H9 (cell line): ENCODE measurements around the gene YLPM1. TPM values are rescaled to one million over a fixed set of nuclear protein-coding genes. Genes with fewer than 3 reads are reported as not detected.

ENCODE experiments used
- DNase-seq: peaks from one replicate; pipeline ENCODE4 v3.0.0-alpha.2; 2017
- H2AFZ ChIP-seq: one replicate; pipeline ENCODE4 v1.6.1; 2013; ENCODE audit warnings: mild to moderate bottlenecking, low read length, control low read depth, moderate library complexity
- H2AK5ac ChIP-seq: 2 replicates; pipeline ENCODE4 v1.6.1; 2013; ENCODE audit warnings: low read length, control low read depth, mixed read lengths; ENCODE audit not compliant: insufficient read length
- H2BK120ac ChIP-seq: one replicate; pipeline ENCODE4 v1.6.1; 2013; ENCODE audit warnings: low read depth, mild to moderate bottlenecking, low read length, control low read depth, inconsistent platforms; ENCODE audit not compliant: poor library complexity, severe bottlenecking
- H2BK12ac ChIP-seq: 2 replicates; pipeline ENCODE4 v1.6.1; 2013; ENCODE audit warnings: low read length, control low read depth, mixed read lengths, low read depth; ENCODE audit not compliant: insufficient read length
- H2BK15ac ChIP-seq: 2 replicates; pipeline ENCODE4 v1.6.1; 2013; ENCODE audit warnings: low read depth, low read length, control low read depth
- H2BK20ac ChIP-seq: one replicate; pipeline ENCODE4 v1.6.1; 2013; ENCODE audit warnings: low read depth, mild to moderate bottlenecking, low read length, control low read depth, inconsistent platforms; ENCODE audit not compliant: poor library complexity, severe bottlenecking
- H2BK5ac ChIP-seq: 2 replicates; pipeline ENCODE4 v1.6.1; 2013; ENCODE audit warnings: low read length, control low read depth, mixed read lengths; ENCODE audit not compliant: insufficient read length
- H3K14ac ChIP-seq: 2 replicates; pipeline ENCODE4 v1.6.1; 2013; ENCODE audit warnings: low read length, control low read depth; ENCODE audit not compliant: insufficient read depth
- H3K18ac ChIP-seq: 2 replicates; pipeline ENCODE4 v1.6.1; 2013; ENCODE audit warnings: low read depth, mild to moderate bottlenecking, mixed read lengths, low read length, control low read depth; ENCODE audit not compliant: insufficient read length
- H3K23ac ChIP-seq: 2 replicates; pipeline ENCODE4 v1.6.1; 2013; ENCODE audit warnings: low read length, control low read depth, mixed read lengths, low read depth; ENCODE audit not compliant: insufficient read length
- H3K23me2 ChIP-seq: 2 replicates; pipeline ENCODE4 v1.6.1; 2013; ENCODE audit warnings: low read depth, mild to moderate bottlenecking, mixed read lengths, low read length, control low read depth; ENCODE audit not compliant: insufficient read length, poor library complexity, severe bottlenecking
- H3K27ac ChIP-seq: 2 replicates; pipeline ENCODE4 v1.5.1; 2013; ENCODE audit warnings: low read length, control low read depth, mixed read lengths, low read depth; ENCODE audit not compliant: insufficient read length
- H3K27me3 ChIP-seq: 2 replicates; pipeline ENCODE4 v1.6.1; 2013; ENCODE audit warnings: low read length, control low read depth, inconsistent platforms; ENCODE audit not compliant: insufficient read depth
- H3K4ac ChIP-seq: 2 replicates; pipeline ENCODE4 v1.6.1; 2013; ENCODE audit warnings: low read depth, mild to moderate bottlenecking, control low read depth, inconsistent platforms, low read length, moderate library complexity
- H3K4me1 ChIP-seq: 2 replicates; pipeline ENCODE4 v1.6.1; 2013; ENCODE audit warnings: low read length, control low read depth, inconsistent platforms; ENCODE audit not compliant: insufficient read depth
- H3K4me2 ChIP-seq: 2 replicates; pipeline ENCODE4 v1.6.1; 2013; ENCODE audit warnings: low read length, control low read depth, mixed read lengths; ENCODE audit not compliant: insufficient read length, insufficient read depth
- H3K56ac ChIP-seq: 2 replicates; pipeline ENCODE4 v1.6.1; 2013; ENCODE audit warnings: low read depth, mild to moderate bottlenecking, mixed read lengths, low read length, control low read depth; ENCODE audit not compliant: insufficient read length
- H3K79me1 ChIP-seq: 2 replicates; pipeline ENCODE4 v1.6.1; 2013; ENCODE audit warnings: low read depth, mild to moderate bottlenecking, moderate library complexity, low read length, control low read depth, inconsistent platforms; ENCODE audit not compliant: insufficient read depth, poor library complexity, severe bottlenecking
- H3K79me2 ChIP-seq: 2 replicates; pipeline ENCODE4 v1.6.1; 2013; ENCODE audit warnings: low read length, control low read depth, inconsistent platforms; ENCODE audit not compliant: insufficient read depth
- H3K9ac ChIP-seq: 2 replicates; pipeline ENCODE4 v1.6.1; 2013; ENCODE audit warnings: low read length, control low read depth, mixed read lengths; ENCODE audit not compliant: insufficient read length; ENCODE audit errors: extremely low read depth
- H3K9me3 ChIP-seq: one replicate; pipeline ENCODE4 v1.6.1; 2013; ENCODE audit warnings: low read depth, low read length, inconsistent platforms; ENCODE audit not compliant: control insufficient read depth
- H3T11ph ChIP-seq: one replicate; pipeline ENCODE4 v1.6.1; 2013; ENCODE audit warnings: mild to moderate bottlenecking, low read length, control low read depth, inconsistent platforms
- H4K20me1 ChIP-seq: one replicate; pipeline ENCODE4 v1.6.1; 2013; ENCODE audit not compliant: control insufficient read depth, insufficient read length, insufficient read depth
- H4K5ac ChIP-seq: 2 replicates; pipeline ENCODE4 v1.6.1; 2013; ENCODE audit warnings: low read depth, mild to moderate bottlenecking, mixed read lengths, low read length, control low read depth; ENCODE audit not compliant: insufficient read length
- H4K8ac ChIP-seq: replicated peaks from 2 replicates; pipeline ENCODE4 v1.6.1; 2013; ENCODE audit warnings: low read length, control low read depth, mixed read lengths, low read depth; ENCODE audit not compliant: insufficient read length
- H4K91ac ChIP-seq: 2 replicates; pipeline ENCODE4 v1.6.1; 2013; ENCODE audit warnings: low read depth, mild to moderate bottlenecking, moderate library complexity, mixed read lengths, low read length, control low read depth; ENCODE audit not compliant: insufficient read length
- H3K27ac Mint-ChIP-seq, 3 experiments: 2 replicates in 2 of 3; 3 replicates in 1 of 3; pipeline ENCODE4 v1.8.0; 2020 to 2021; ENCODE audit warnings: mixed read lengths in 3 of 3, mild to moderate bottlenecking in 1 of 3, moderate library complexity in 1 of 3
- H3K27me3 Mint-ChIP-seq: 2 replicates; pipeline ENCODE4 v1.8.0; 2021; ENCODE audit warnings: low read depth, mild to moderate bottlenecking, moderate library complexity, mixed read lengths
- H3K36me3 Mint-ChIP-seq, 3 experiments: 2 replicates in 2 of 3; 3 replicates in 1 of 3; pipeline ENCODE4 v1.8.0; 2020 to 2021; ENCODE audit warnings: low read depth in 3 of 3, mixed read lengths in 3 of 3; ENCODE audit not compliant: insufficient read depth in 1 of 3
- H3K4me1 Mint-ChIP-seq, 2 experiments: 2 replicates each; pipeline ENCODE4 v1.8.0; 2020; ENCODE audit warnings: mixed read lengths in 2 of 2
- H3K4me3 Mint-ChIP-seq, 2 experiments: 2 replicates in 1 of 2; 3 replicates in 1 of 2; pipeline ENCODE4 v1.8.0; 2020 to 2021; ENCODE audit warnings: mild to moderate bottlenecking in 2 of 2, mixed read lengths in 2 of 2, moderate library complexity in 1 of 2
- H3K9me3 Mint-ChIP-seq, 2 experiments: 2 replicates in 1 of 2; 3 replicates in 1 of 2; pipeline ENCODE4 v1.8.0; 2020; ENCODE audit warnings: mild to moderate bottlenecking in 2 of 2, mixed read lengths in 2 of 2, moderate library complexity in 1 of 2
- CTCF ChIP-seq: fragments of 200-600 bp; sonication (generic); conservative IDR thresholded peaks from 3 replicates; pipeline ENCODE4 v1.8.0; 2021; ENCODE audit warnings: antibody characterized with exemption, mild to moderate bottlenecking
- WGBS: extraction: QIAGEN DNeasy Blood & Tissue Kit; methylation state at CpG from one replicate; pipeline ENCODE4 v1.1.7; 2013; ENCODE audit warnings: missing lambda C conversion rate, low lambda C conversion rate, mixed read lengths; ENCODE audit not compliant: insufficient read length; ENCODE audit errors: extremely low coverage; 5-methylcytosine and 5-hydroxymethylcytosine counted together
- total RNA-seq: library from RNA; stranded (reverse); gene quantifications from 2 replicates; pipeline ENCODE4 v1.2.1, GENCODE V29; 2021

YLPM1 gene
- total RNA-seq, 1 experiment from 2014 or later: 82.2 TPM

- no peak overlapping the region for H3K23ac ChIP-seq
These were observed 58.3 kb downstream of the YLPM1 start for GRCh38 chr14:74821267-74821915.

More at GRCh38 chr14:74821267-74821915, 58.3 kb downstream of the YLPM1 start:
- H2BK15ac ChIP-seq: no peak overlapping the region
- H3K23me2 ChIP-seq: no peaks in the 10 kb centered on the region
- no peak overlapping the region for H3K27ac ChIP-seq
- H2AFZ ChIP-seq: no peak overlapping the region
- DNase-seq: no peak
- Mint-ChIP-seq H3K36me3 (peaks cover 20 to 52% (median 49%) of the 10 kb centered on the region in 3 experiments; a peak in 6 of 7 replicates), H3K27me3 (no peaks in the 10 kb centered on the region), H3K4me1 (peaks cover 5 to 8% of the 10 kb centered on the region in 2 experiments), H3K4me3 (no peak overlapping the region), H3K27ac (no peak overlapping the region), H3K9me3 (no peaks in the 10 kb centered on the region)
- no peaks in the 10 kb centered on the region for H3K79me2 ChIP-seq
- H4K5ac ChIP-seq: no peak overlapping the region
- H3K14ac ChIP-seq: no peak overlapping the region
- H2BK5ac ChIP-seq: no peak overlapping the region
- H2BK120ac ChIP-seq: no peak overlapping the region
- no peak overlapping the region for H3K4ac ChIP-seq
- no peak overlapping the region for H2AK5ac ChIP-seq
- H3K4me1 ChIP-seq: no peaks in the 10 kb centered on the region
- H3K79me1 ChIP-seq: no peaks in the 10 kb centered on the region
- H3K56ac ChIP-seq: no peak overlapping the region
- no peaks in the 10 kb centered on the region for H4K20me1 ChIP-seq
- no peak overlapping the region for H2BK12ac ChIP-seq
- no peaks in the 10 kb centered on the region for H3K27me3 ChIP-seq
- H2BK20ac ChIP-seq: no peak overlapping the region
- no peak for TF ChIP-seq CTCF
- no peak overlapping the region for H3K9ac ChIP-seq
- no peak overlapping the region for H4K8ac ChIP-seq
- no peaks in the 10 kb centered on the region for H3K9me3 ChIP-seq
- H4K91ac ChIP-seq: no peak overlapping the region
- WGBS: no CpG with 5 or more reads among the region's 5 CpGs
- H3K4me2 ChIP-seq: no peak overlapping the region
- H3T11ph ChIP-seq: no peak overlapping the region
- no peak overlapping the region for H3K18ac ChIP-seq
